22Rv1 (cell line): ENCODE data around the gene ARHGEF18.

Source experiments
- ZFX ChIP-seq: fragments of 450-650 bp; IDR thresholded peaks from 2 replicates; pipeline ENCODE4 v1.6.1; 2017; ENCODE audit warnings: antibody characterized with exemption, borderline replicate concordance
- TF ChIP-seq, protein P1 (sequence below): fragments of 450-650 bp; IDR thresholded peaks from 2 replicates; pipeline ENCODE4 v1.5.1; 2017; ENCODE audit warnings: mild to moderate bottlenecking

GRCh38 chr19:7326105-7326877, 22.4 kb upstream of the ARHGEF18 start:
- TF ChIP-seq, protein P1, sequence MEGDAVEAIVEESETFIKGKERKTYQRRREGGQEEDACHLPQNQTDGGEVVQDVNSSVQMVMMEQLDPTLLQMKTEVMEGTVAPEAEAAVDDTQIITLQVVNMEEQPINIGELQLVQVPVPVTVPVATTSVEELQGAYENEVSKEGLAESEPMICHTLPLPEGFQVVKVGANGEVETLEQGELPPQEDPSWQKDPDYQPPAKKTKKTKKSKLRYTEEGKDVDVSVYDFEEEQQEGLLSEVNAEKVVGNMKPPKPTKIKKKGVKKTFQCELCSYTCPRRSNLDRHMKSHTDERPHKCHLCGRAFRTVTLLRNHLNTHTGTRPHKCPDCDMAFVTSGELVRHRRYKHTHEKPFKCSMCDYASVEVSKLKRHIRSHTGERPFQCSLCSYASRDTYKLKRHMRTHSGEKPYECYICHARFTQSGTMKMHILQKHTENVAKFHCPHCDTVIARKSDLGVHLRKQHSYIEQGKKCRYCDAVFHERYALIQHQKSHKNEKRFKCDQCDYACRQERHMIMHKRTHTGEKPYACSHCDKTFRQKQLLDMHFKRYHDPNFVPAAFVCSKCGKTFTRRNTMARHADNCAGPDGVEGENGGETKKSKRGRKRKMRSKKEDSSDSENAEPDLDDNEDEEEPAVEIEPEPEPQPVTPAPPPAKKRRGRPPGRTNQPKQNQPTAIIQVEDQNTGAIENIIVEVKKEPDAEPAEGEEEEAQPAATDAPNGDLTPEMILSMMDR: peak; percentile 80
- no peak for TF ChIP-seq ZFX
